Measurements from ENCODE around the gene TXNL4A. TPM values are rescaled to one million over a fixed set of nuclear protein-coding genes. Genes with fewer than 3 reads are reported as not detected.
A peak's percentile ranks its signal among the peaks of the same experiment; 100 is the strongest.

Gene TXNL4A
- total and polyA plus RNA-seq, 4 donors, result 29.9 to 101 (median 85.2) TPM

- WGBS, 2 donors, result 95 to 96% methylated on average over 25 of the region's 25 CpGs
- Histone ChIP-seq H3K27me3 (ENCODE audit: control insufficient read depth in 3 of 3, insufficient read depth in 3 of 3, low read length in 2 of 3) (no peaks in the 10 kb centered on the region), H3K36me3 (ENCODE audit: control insufficient read depth in 4 of 4, insufficient read depth in 4 of 4, low read length in 4 of 4) (peaks cover 0 to 26% (median 14%) of the 10 kb centered on the region in 4 donors), H3K27ac (ENCODE audit: low read depth in 1 of 2, low read length in 1 of 2) (no peak overlapping the region), H3K9me3 (ENCODE audit: control insufficient read depth in 4 of 4, insufficient read depth in 3 of 4, low read length in 3 of 4) (peaks cover 3 to 12% (median 7%) of the 10 kb centered on the region in 4 donors), H3K9ac (ENCODE audit: insufficient read depth in 1 of 2, low read length in 2 of 2) (no peak overlapping the region), H3K4me3 (no peak overlapping the region), H3K4me1 (ENCODE audit: control insufficient read depth in 5 of 5, insufficient read depth in 5 of 5, low read length in 5 of 5) (peaks cover 0 to 8% (median 0%) of the 10 kb centered on the region in 5 donors)
- TF ChIP-seq CTCF (IDR thresholded peaks at IDR 0.05; ENCODE audit: control extremely low read depth, extremely low read depth), result no peak
- DNase-seq (peak in 1 of 3 donors; percentile 7), ATAC-seq (ENCODE audit: insufficient read depth, low FRiP score) (no peak)
Measured at GRCh38 chr18:79927607-79928562, 60.5 kb downstream of the TXNL4A start.

- H3K36me3 ChIP-seq (ENCODE audit: control insufficient read depth in 4 of 4, insufficient read depth in 4 of 4, low read length in 4 of 4), result peaks cover 0 to 28% (median 15%) of the 10 kb centered on the region in 4 donors
- peaks cover 0 to 10% (median 0%) of the 10 kb centered on the region in 5 donors for H3K4me1 ChIP-seq (ENCODE audit: control insufficient read depth in 5 of 5, insufficient read depth in 5 of 5, low read length in 5 of 5)
Measured at GRCh38 chr18:79926715-79927606, 61.4 kb downstream of the TXNL4A start.

GRCh38 chr18:79926306-79926705 is 62.1 kb downstream of the TXNL4A start:
- Histone ChIP-seq H3K4me3 (no peak overlapping the region), H3K36me3 (ENCODE audit: control insufficient read depth in 4 of 4, insufficient read depth in 4 of 4, low read length in 4 of 4) (peaks cover 0 to 28% (median 15%) of the 10 kb centered on the region in 4 donors), H3K4me1 (ENCODE audit: control insufficient read depth in 5 of 5, insufficient read depth in 5 of 5, low read length in 5 of 5) (peaks cover 0 to 10% (median 0%) of the 10 kb centered on the region in 5 donors), H3K9ac (ENCODE audit: insufficient read depth in 1 of 2, low read length in 2 of 2) (no peak overlapping the region), H3K27me3 (ENCODE audit: control insufficient read depth in 3 of 3, insufficient read depth in 3 of 3, low read length in 2 of 3) (no peaks in the 10 kb centered on the region), H3K27ac (ENCODE audit: low read depth in 1 of 2, low read length in 1 of 2) (no peak overlapping the region), H3K9me3 (ENCODE audit: control insufficient read depth in 4 of 4, insufficient read depth in 3 of 4, low read length in 3 of 4) (peaks cover 3 to 12% (median 7%) of the 10 kb centered on the region in 4 donors)
- DNase-seq (no peak), ATAC-seq (ENCODE audit: insufficient read depth, low FRiP score) (no peak)
- 90 to 97% methylated on average over 11 of the region's 11 CpGs for whole genome bisulfite sequencing, 2 donors
- no peak for TF ChIP-seq CTCF (IDR thresholded peaks at IDR 0.05; ENCODE audit: control extremely low read depth, extremely low read depth)

More at GRCh38 chr18:79926715-79927606, 61.4 kb downstream of the TXNL4A start:
- 82 to 92% methylated on average over 21 of the region's 21 CpGs for WGBS, 2 donors
- TF ChIP-seq CTCF (IDR thresholded peaks at IDR 0.05; ENCODE audit: control extremely low read depth, extremely low read depth), result no peak
- DNase-seq (no peak), ATAC-seq (ENCODE audit: insufficient read depth, low FRiP score) (no peak)
- H3K27ac ChIP-seq (ENCODE audit: low read depth in 1 of 2, low read length in 1 of 2), result no peak overlapping the region
- peaks cover 3 to 12% (median 7%) of the 10 kb centered on the region in 4 donors for H3K9me3 ChIP-seq (ENCODE audit: control insufficient read depth in 4 of 4, insufficient read depth in 3 of 4, low read length in 3 of 4)
- H3K9ac ChIP-seq (ENCODE audit: insufficient read depth in 1 of 2, low read length in 2 of 2), result no peak overlapping the region
- H3K27me3 ChIP-seq (ENCODE audit: control insufficient read depth in 3 of 3, insufficient read depth in 3 of 3, low read length in 2 of 3), result no peaks in the 10 kb centered on the region
- no peak overlapping the region for H3K4me3 ChIP-seq
